Adrenal gland (tissue), 12 donors: Measurements from ENCODE around the gene SCCPDH. TPM values are rescaled to one million over a fixed set of nuclear protein-coding genes. Genes with fewer than 3 reads are reported as not detected.

Experiments used
- DNase-seq, 7 donors: peaks; one replicate each; pipeline ENCODE4 v3.0.0-alpha.2; 2019 to 2020
- H3K27ac ChIP-seq, 5 donors: fragments of 200-600 bp; sonication (generic) in 4 of 5; 1 replicate in 3 of 5; 2 replicates in 2 of 5; pipeline versions ENCODE4 v1.5.1 to v1.8.0; 2016 to 2020; ENCODE audit warnings: mild to moderate bottlenecking in 1 of 5
- H3K27me3 ChIP-seq: fragments of 200-600 bp; 2 replicates; pipeline ENCODE4 v1.8.0; 2021
- H3K36me3 ChIP-seq, 2 donors: fragments of 200-600 bp; replicated peaks in 1 of 2; 1 replicate in 1 of 2; 2 replicates in 1 of 2; pipeline versions ENCODE4 v1.5.1 to v1.8.0; 2018 to 2022
- H3K4me1 ChIP-seq, 2 donors: fragments of 200-600 bp; replicated peaks in 1 of 2; 1 replicate in 1 of 2; 2 replicates in 1 of 2; pipeline versions ENCODE4 v1.5.1 to v1.8.0; 2018 to 2021
- H3K4me3 ChIP-seq, 4 donors: fragments of 200-600 bp; sonication (generic) in 3 of 4; one replicate each; pipeline ENCODE4 v1.5.1; 2016 to 2018
- H3K9me3 ChIP-seq, 3 donors: fragments of 200-600 bp; sonication (generic) in 1 of 3; replicated peaks in 1 of 3; 1 replicate in 2 of 3; 2 replicates in 1 of 3; pipeline versions ENCODE4 v1.5.1 to v1.8.0; 2016 to 2021
- POLR2A ChIP-seq, 2 donors: fragments of 450-650 bp; IDR thresholded peaks; one replicate each; pipeline ENCODE4 v1.6.1; 2017; ENCODE audit warnings: antibody characterized with exemption in 2 of 2, mild to moderate bottlenecking in 2 of 2, moderate library complexity in 1 of 2
- WGBS, 4 donors: extraction: QIAGEN DNeasy Blood & Tissue Kit in 2 of 4; methylation state at CpG; one replicate each; pipeline versions ENCODE4 v1.1.5 to v1.1.7; 2013 to 2017; 5-methylcytosine and 5-hydroxymethylcytosine counted together
- intact Hi-C, 2 donors: fragments of 100-400 bp; cut with DNase I; formaldehyde crosslinking; loops; one replicate each; pipeline versions ENCODE4 v1.14.1 to v1.15.0; 2022 to 2023
- polyA plus RNA-seq, 3 donors: library from polyadenylated mRNA; stranded (reverse); fragments of 200-250 nt in 2 of 3; fragments of 350-450 nt in 1 of 3; fragmentation: Illumina TruSeq in 1 of 3; extraction: RNeasy Lipid Tissue Mini Kit (QIAGEN cat#74804) in 1 of 3; gene quantifications; one replicate each; pipeline ENCODE4 v1.2.3, GENCODE V29; 2013 to 2014
- total RNA-seq, 9 donors: library from RNA; depleted of rRNA in 4 of 9; stranded (reverse); fragments of >200 nt in 4 of 9; fragments of 120-200 nt in 1 of 9; fragmentation: NEBNext Ultra II Directional in 1 of 9; extraction: Animal tissue kit (Norgen Biotek cat#: 25700) in 1 of 9; gene quantifications; one replicate each; pipeline versions ENCODE4 v1.1.0 to v1.2.4, GENCODE V29; 2013 to 2023
- TF ChIP-seq, protein P1 (sequence below), 6 experiments: fragments of 450-650 bp in 4 of 6; fragments of 200-600 bp in 2 of 6; sonication (generic) in 1 of 6; IDR thresholded peaks; 1 replicate in 5 of 6; 2 replicates in 1 of 6; pipeline versions ENCODE4 v1.5.1 to v1.8.0; 2016 to 2021; ENCODE audit warnings: antibody characterized with exemption in 6 of 6, mild to moderate bottlenecking in 2 of 6, moderate library complexity in 1 of 6
- donor health status: healthy with polysubstance abuse.
- donor health status: Bipolar disorder and iron deficiency.
- donor health status: DM: yes; HTN: yes; CAD: no.
- donor health status: DM: no; HTN: no; CAD: no.
- donor health status: DM: no; HTN: no; CAD: no.
- donor health status: DM: yes; HTN: yes; CAD: no.

Gene SCCPDH
- total and polyA plus RNA-seq, 12 donors = 12.0 to 180 (median 60.7) TPM

DNA sequence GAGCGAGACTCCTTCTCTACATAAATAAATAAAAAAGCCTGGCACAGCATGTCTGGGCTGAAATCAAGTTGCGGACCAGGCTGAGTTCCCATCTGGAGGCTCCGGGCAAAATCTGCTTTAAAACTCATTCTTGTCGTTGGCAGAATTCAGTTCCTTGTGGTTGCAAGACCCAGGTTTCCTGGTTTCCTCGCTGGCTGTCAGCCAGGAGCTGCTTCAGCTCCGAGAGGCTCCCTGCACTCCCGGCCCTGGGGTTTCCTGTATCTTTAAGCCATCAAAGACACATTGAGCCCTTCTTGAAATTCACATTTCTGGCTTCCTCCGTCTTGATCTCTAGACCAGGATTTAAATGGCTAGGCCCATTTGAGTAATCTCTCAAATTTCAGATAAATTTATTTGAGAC, 20.6 kb upstream of the SCCPDH start:
- peak in 3 of 7 donors; percentile 40 to 60 (median 49) for DNase-seq
- intact Hi-C loops = no loop called here
- H3K27me3 ChIP-seq = no peaks in the 10 kb centered on the region
- H3K27ac ChIP-seq = no peak overlapping the region
- H3K36me3 ChIP-seq = no peaks in the 10 kb centered on the region
- no peak for TF ChIP-seq POLR2A (IDR thresholded peaks at IDR 0.05)
- TF ChIP-seq, protein P1, sequence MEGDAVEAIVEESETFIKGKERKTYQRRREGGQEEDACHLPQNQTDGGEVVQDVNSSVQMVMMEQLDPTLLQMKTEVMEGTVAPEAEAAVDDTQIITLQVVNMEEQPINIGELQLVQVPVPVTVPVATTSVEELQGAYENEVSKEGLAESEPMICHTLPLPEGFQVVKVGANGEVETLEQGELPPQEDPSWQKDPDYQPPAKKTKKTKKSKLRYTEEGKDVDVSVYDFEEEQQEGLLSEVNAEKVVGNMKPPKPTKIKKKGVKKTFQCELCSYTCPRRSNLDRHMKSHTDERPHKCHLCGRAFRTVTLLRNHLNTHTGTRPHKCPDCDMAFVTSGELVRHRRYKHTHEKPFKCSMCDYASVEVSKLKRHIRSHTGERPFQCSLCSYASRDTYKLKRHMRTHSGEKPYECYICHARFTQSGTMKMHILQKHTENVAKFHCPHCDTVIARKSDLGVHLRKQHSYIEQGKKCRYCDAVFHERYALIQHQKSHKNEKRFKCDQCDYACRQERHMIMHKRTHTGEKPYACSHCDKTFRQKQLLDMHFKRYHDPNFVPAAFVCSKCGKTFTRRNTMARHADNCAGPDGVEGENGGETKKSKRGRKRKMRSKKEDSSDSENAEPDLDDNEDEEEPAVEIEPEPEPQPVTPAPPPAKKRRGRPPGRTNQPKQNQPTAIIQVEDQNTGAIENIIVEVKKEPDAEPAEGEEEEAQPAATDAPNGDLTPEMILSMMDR (IDR thresholded peaks at IDR 0.05) = no peak
- no peak overlapping the region for H3K4me3 ChIP-seq
- H3K4me1 ChIP-seq = peaks cover 3 to 7% of the 10 kb centered on the region in 2 donors
- H3K9me3 ChIP-seq = no peaks in the 10 kb centered on the region
- WGBS, 4 donors = 40 to 54% (median 50%) methylated on average over 8 of the region's 8 CpGs

DNA sequence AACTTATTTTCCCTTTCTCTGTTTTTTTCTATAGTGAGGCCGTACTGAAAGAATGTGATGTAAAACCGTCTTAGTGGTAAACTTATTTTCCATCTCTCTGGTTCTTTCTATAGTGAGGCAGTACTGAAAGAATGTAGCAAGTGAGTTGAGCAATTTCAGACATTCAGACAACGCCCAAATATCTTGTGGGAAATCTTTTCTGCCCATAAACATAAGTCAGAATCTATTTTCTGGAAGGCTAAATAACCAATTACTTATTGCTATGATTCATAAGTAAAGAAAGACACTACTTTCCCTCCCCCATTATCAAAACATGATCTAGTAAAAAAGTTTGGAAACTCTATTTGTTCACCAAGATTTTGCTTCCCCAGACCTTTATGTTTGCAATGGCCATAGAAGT, 18.8 kb upstream of the SCCPDH start:
- 63 to 76% (median 71%) methylated on average over 3 of the region's 3 CpGs for WGBS, 4 donors

DNA sequence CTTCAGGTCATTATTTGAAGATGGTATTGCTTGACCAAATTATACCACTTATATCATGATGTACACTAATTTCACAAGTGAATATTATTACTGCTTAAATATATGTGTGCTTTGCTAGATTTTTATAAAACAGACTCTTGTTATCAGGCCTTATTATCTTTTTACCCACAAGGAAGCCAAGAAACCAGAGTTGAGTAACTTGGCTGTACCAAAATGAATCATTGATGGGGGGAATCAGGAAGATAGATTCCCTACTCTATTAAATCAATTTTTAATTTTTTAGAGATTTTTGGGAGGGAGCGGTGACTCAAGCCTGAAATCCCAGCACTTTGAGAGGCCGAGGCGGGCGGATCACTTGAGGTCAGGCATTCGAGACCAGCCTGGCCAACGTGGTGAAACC, 16.0 kb upstream of the SCCPDH start:
- intact Hi-C loops = no loop called here
- H3K27me3 ChIP-seq = no peaks in the 10 kb centered on the region
- no peak for TF ChIP-seq POLR2A (IDR thresholded peaks at IDR 0.05)
- TF ChIP-seq, protein P1 (IDR thresholded peaks at IDR 0.05) = no peak

More for the DNA sequence above, 18.8 kb upstream of the SCCPDH start:
- intact Hi-C loops = no loop called here
- Histone ChIP-seq H3K27ac (no peak overlapping the region), H3K4me3 (no peak overlapping the region), H3K4me1 (no peaks in the 10 kb centered on the region), H3K27me3 (no peaks in the 10 kb centered on the region), H3K36me3 (no peaks in the 10 kb centered on the region), H3K9me3 (no peaks in the 10 kb centered on the region)
- no peak for DNase-seq
- TF ChIP-seq POLR2A (IDR thresholded peaks at IDR 0.05) = no peak
- TF ChIP-seq, protein P1 (IDR thresholded peaks at IDR 0.05) = no peak

DNA sequence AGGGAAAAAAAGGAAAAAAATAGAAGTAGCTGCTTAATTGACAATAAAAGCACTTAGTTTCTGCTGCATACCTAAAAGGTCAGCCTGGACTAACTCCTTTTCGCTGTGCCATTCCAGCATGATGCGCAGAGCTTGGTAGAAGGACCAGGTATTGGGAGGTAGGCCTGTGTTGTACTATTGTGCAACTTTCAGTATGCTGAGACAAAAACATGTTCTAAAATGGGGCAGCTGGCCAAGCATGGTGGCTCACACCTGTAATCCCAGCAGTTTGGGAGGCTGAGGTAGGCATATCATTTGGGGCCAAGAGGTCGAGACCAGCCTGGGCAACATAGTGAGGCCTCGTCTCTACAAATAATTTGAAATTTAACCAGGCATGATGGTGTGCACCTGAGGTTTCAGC, 15.0 kb upstream of the SCCPDH start:
- H3K27ac ChIP-seq = no peak overlapping the region
- intact Hi-C loops = no loop called here
- H3K4me1 ChIP-seq = no peaks in the 10 kb centered on the region
- H3K36me3 ChIP-seq = no peaks in the 10 kb centered on the region
- H3K27me3 ChIP-seq = no peaks in the 10 kb centered on the region
- 91 to 96% (median 94%) methylated on average over 4 of the region's 4 CpGs for WGBS, 4 donors
- DNase-seq = no peak
- H3K4me3 ChIP-seq = no peak overlapping the region
- TF ChIP-seq, protein P1 (IDR thresholded peaks at IDR 0.05) = no peak
- no peak for TF ChIP-seq POLR2A (IDR thresholded peaks at IDR 0.05)
- no peaks in the 10 kb centered on the region for H3K9me3 ChIP-seq

More for the DNA sequence above, 16.0 kb upstream of the SCCPDH start:
- WGBS, 4 donors = 84 to 91% (median 88%) methylated on average over 6 of the region's 6 CpGs
- Histone ChIP-seq H3K27ac (no peak overlapping the region), H3K4me3 (no peak overlapping the region), H3K36me3 (no peaks in the 10 kb centered on the region), H3K4me1 (no peaks in the 10 kb centered on the region), H3K9me3 (no peaks in the 10 kb centered on the region)
- no peak for DNase-seq
